Epidermal melanocyte (primary cell): ENCODE measurements around the gene GNS.
"Not testable (repeated sequence)": the region's sequence is repeated elsewhere in the genome, so short reads cannot be mapped to it uniquely, and the experiment has no call there.

ENCODE experiments used
- DNase-seq: peaks from one replicate; pipeline ENCODE4 v3.0.0; 2011; ENCODE audit warnings: low spot score; ENCODE audit not compliant: insufficient read length

GNS gene

DNA sequence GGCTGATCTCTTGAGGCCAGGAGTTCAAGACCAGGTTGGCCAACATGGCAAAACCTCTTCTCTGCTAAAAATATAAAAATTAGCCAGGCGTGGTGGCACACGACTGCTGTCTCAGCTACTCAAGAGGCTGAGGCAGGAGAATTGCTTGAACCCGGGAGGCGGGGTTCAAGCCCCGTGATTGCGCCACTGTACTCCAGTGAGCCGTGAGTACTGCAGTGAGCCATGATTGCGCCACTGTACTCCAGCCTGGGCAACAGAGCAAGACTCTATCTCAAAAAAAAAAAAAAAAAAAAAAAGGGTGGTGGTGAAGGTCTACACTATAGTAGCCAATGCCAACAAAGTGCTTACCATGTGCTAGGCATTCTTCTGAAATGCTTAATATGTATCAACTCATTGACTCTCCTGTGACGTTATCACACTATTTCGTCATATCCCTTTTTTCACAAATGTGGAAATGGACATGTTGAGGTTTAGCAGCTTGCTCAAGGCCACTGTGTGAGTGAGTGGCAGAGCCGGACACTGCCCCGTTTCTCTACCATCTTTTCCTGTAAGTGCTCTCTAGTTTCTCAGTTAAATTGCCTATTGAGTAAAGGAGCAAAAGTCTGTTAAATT is 59.6 kb downstream of the GNS start:
- no peak for DNase-seq

DNA sequence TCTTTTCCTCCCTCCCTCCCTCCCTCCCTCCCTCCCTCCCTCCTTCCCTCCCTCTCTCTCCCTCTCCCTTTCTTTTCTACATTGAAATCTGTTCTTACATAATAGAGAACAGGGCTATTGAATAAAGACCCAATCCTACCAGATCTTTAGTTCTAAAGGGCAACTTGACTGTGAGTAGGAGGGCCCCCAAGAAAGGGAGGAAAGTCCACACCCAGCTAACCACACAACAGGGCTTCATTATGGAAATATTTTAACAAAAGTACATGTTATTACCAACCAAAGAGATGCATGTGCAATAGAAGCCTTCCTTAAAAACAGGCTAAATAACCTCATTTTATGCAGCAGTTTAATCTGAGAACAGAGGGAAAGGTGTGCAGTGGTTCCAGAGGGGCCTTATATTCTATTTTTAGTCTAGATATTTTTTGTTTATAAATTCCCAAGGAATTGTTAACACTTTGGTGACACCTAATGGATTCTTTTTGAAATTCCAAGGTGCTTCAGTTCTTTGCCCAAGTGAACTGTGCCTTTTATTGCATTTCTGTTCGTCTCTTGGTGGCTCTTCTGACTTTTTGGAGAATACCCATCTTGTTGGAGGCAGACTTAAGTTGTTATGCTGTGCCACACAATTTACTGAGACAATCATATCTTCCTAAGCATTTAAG is 63.0 kb downstream of the GNS start:
- no peak for DNase-seq

GRCh38 chr12:64695550-64695949 is 63.7 kb downstream of the GNS start:
- DNase-seq = no peak

DNA sequence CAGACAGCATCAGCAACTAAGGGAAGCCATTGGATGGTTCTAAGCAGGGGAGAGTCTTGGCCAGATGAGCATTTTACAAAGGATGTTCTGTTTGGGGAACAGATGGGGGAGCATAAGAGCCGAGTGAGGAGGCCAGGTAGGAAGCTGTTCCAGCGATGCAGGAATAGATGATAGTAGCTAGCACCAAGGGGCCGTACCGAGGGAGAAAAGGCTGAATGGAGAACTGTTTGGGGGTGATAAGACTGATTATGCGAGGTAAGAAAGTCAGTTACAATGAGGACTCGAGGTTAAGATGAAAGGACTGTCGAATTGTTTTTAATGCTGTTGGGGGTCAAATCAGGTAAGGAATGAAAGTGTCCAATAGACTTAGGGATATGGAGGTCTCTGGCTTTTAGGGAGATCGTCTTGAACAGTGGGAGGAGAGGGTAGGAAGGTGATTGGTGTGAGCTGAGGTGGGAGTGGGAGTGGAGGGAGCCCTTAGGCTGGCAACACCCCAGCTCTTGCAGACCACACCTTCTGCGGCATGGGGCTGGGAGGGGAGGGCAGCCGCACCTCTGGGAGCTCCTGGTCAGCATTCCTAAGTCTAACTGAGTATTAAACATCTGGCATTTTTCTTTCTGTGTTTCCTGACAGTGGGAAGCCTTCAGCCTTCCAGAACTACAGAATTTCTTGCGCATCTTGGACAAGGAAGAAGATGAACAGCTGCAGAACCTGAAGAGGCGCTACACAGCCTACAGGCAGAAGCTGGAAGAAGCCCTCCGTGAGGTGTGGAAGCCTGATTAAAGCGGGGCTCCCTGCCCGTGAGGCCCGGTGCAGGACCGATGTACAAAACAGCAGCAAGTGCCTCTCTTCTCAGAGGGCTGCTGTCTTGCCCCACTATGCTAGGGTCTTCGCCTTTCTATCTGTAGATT is 64.8 kb downstream of the GNS start:
- DNase-seq = no peak

GRCh38 chr12:64691795-64692583 is 67.2 kb downstream of the GNS start:
- DNase-seq = no peak

DNA sequence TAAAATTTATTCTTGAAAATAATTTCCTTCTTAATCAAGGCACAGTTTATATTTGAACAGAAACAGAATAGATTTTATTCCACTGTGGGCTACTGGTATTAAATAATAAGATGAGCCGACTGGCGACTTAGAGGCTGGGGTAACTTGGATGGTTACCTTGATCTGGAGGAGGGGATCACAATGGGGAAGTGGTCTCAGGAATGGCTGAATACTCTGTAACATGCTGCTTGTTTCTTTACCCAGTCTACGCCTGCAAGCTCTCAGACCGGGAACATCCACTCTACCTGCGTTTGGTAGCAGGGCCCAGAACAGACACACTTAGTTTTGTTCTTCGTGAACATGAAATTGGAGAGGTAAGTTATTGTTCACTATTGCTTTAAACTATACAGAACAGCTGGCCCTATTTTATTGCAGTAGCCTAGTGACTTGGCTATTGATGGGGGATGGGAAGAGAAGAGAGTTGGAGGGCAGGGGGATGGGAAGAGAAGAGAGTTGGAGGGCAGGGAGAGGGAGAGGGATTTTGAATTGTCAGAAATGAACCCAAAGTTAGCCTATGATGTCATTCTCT is 67.9 kb downstream of the GNS start:
- no peak for DNase-seq

DNA sequence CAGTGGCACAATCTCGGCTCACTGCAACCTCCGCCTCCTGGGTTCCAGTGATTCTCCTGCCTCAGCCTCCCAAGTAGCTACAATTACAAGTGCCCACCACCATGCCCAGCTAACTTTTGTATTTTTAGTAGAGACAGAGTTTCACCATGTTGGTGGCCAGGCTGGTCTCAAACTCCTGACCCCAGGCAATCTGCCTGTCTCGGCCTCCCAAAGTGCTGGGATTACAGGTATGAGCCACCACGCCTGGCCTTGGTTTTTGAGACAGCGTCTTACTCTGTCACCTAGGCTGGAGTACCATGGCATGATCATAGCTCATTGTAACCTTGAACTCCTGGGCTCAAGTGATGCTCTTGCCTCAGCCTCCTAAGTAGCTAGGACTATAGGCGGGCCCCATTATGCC is 69.0 kb downstream of the GNS start:
- not testable (repeated sequence) for DNase-seq

DNA sequence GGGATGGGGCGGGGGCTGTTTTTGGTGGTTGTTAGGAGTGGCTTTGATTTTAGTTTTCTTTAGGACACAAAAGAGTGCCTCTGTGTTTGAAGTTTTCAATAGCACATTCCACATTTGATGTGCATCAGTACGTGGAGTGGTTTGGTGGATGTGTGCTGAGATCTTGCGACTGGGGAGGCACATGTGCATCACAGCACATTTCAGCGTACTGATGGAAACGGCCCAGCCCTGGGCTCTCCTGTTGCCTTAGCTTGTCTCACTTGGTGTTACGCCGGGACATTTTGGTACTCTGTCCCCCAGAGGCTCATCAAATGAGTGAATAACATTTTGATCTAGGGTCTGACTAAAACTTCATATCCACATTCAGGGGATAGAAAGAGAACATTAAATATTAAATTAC is 70.5 kb downstream of the GNS start:
- no peak for DNase-seq

DNA sequence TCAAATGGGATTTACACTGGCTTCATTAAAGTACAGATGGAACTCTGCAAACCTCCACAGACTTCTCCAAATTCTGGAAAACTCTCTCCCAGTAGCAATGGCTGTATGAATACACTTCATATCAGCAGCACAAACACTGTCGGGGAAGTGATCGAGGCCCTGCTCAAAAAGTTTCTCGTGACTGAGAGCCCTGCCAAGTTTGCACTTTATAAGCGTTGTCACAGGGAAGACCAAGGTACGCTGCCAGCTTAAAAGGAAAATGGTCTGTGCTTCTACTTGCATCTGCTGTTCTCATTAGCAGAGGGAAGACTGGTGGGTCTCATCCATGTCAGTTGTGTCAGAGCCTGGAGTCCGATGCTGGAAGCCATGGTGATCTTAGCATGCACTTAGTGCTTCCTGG is 71.0 kb downstream of the GNS start:
- no peak for DNase-seq

- DNase-seq = no peak
These were observed 71.4 kb downstream of the GNS start for GRCh38 chr12:64687816-64688215.

DNA sequence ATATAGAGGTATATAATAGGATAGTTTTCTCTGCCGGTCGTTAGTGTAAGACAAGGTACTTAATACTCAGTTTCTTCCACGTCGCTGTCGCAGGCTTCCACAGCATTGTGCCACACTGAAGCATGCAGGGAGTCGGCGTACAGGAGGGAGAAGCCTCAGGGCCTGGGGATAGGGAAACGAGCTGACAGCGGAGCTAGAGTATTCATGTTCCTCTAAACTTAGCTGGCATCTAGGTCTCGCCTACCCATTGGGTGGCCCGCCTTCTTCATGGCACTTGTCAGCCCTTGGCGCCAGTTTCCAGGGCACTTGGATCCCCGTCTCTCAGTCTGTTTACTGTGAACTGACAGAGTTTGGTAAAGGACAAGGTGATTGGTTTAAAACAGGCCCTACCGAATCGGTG is 73.6 kb downstream of the GNS start:
- DNase-seq = no peak

DNA sequence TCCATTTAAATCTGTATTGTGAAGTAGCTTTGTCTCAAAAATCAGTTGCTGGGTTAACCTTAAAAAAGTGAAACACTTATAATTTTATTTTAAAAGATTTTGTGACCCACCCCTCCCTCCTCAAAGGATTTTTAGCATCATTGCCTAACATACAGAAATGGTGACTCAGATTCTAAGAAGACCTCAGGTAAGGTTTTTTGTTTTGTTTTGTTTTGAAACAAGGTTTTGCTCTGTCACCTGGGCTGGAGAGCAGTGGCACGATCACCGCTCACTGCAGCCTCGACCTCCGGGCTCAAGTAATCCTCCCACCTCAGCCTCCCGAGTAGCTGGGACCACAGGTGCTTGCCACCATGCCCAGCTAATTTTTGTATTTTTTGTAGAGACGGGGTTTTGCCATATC is 74.2 kb downstream of the GNS start:
- no peak for DNase-seq

DNA sequence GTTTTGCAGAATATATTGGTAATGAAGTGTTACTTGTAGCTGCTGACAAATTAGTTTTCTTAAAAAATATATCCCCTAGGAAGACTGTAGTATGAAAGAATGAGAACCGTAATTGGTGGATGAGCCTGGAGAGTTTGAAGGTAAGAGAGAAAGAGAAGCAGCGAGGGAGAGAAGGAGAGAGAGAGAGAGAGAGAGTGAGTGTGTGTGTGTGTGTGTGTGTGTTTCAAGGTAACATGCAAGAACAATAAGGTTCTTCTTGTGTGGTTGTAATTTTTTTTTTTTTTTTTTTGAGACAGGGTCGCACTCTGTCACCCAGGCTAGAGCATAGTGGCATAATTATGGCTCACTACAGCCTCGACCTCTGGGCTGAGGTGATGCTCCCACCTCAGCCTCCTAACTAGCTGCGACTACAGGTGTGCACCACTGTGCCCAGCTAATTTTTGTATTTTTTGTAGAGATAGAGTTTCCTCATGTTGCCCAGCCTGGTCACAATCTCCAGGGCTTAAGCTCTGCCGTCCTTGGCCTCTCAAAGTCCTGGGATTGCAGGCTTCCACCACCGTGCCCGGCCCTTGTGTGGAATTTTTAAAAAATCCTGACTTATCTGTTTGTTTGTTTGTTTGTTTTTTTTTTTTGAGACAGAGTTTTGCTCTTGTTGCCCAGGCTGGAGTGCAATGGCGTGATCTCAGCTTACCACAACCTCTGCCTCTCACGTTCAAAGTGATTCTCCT is 75.2 kb downstream of the GNS start:
- no peak for DNase-seq

DNA sequence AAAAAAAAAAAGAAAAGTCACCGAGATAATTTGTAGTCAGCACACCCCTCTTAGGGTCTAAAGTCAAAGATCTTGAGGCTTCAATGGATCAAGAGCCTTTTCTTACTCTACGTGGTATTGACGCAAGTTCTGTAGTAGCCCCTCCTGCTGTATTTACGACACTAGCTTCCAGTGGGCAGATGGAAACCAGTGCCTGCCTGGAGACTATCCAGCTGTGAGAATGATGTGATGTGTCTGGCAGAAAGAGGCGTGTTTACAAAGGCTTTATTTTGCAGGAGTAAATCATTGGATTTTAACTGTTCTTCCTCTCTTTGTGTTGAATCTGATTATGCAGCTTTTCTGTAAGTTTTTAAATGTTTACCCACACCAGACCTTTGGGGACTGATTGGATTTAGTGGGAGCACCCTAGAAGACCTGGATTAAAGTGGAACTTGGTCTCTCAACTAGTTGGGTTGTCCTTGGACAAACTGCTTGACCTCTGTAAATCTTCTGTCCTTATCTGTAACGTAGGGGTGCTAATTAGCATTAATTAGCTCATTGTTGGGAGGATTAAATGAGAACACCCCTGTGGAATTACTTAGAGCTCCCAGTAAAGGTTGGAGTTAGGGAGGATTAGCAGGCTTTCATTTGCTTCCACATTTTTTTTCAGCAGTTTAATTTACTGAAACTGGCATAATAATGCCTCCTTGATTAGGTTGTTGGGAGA is 76.5 kb downstream of the GNS start:
- no peak for DNase-seq

DNA sequence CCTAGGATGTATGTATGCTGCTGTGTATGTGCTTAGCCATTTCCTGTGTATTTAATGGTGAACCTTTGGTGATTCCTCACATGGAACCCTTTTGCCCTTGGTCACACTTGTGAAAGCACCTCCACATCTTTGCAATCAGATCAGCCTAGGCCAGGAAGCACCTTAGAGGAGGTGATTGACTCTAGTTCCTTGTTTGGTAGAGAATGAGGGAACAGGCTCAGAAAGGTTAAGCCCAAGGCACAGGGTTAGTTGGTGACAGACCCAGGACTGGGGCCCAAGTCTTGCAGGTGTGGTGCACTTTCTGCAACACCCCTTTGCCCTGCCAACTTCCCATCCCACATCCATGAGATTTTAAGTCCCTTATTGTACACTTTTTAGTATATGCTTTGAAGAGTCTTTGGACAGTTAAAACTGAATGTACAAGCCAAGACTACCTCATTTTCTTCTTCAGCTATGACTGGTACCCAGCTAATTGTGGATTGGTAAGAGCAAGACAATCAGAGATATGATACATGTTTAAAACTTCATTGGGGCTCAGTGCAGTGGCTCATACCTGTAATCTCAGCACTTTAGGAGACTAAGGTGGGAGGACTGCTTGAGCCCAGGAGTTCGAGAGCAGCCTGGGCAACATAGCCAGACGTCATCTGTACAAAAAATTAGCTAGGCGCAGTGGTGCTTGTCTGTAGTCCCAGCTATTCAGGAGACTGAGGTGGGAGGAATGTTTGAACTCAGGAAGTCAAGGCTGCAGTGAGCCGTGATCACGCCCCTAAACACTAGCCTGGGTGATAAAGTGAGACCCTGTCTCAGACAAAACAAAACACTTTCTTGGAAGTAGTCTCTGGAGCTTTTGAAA is 77.8 kb downstream of the GNS start:
- no peak for DNase-seq

DNA sequence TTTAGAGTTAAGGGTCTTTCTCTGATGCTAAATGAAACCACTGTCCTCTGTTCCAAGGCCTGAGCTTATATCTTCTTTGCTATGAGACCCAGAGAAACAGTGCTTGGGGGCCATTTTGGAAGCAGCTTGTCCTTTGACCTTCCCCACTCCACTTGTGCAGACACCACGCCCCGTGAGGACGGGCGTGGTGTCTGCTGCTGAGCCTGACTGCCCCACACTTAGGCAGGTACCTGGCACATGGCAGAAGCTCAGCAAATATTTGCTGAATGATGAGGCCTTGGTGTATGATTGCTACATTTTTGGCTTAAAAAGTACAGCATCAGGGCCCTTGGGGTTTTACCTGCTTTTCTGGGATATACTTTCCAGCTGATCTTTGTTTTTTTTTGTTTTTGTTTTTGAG is 79.0 kb downstream of the GNS start:
- no peak for DNase-seq

DNA sequence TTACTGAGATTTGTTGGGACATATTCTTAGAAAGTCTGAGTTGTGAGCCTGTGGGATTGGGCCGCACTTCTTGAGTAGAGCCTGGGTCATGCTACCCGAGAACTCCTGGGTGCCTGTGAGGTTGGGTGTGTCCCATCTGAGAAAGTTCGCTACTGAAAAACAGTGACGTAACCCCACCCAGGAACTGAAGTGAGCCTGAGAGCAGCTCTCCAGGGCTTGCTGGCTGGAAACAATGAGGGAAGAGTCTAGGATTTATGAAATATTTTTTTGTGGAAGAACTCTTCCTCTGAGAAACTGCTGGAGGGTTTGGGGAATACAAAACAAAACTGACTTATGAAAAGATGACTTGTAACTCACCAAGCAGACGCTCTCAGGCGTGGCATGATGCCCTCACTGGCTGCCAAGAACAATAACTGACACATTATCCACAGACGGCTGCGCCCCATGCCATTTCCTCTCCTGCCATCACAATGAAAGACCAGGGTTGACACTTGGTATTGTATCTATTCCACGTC is 79.7 kb downstream of the GNS start:
- DNase-seq = peak; percentile 54

DNA sequence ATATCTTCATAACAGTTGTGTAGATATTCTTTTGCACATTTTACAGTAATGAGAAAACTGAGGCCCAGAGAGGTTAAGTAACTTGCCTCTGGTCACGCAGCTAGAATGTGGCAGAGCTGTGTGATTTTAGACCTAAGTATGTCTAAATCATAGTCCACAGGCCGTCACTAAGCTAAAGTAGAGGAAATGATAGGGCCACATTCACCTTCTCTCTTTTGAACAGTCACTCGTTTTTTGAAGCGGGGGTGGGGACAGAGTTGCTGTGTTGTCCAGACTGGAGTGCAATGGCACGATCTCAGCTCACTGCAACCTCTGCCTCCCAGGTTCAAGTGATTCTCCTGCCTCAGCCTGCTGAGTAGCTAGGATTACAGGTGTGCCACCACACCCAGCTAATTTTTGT is 80.4 kb downstream of the GNS start:
- no peak for DNase-seq

DNA sequence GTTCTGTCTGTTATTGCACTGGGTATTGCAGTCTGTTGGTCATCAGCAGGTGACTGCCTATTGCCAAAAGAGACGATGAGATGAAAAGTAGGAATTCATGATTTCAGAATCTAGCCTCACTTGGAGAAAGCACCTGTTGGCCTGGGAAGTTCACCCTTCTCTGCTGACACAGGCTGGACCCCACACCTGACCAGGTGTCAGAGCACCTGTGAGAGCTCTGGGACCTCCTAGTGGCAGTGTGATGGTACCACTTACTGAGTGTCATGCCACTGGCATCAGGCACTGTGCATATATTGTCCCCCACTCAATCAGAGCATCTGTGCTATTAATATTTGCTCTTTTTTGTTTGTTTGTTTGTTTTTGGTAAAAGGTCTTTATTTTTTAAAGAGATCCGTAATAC is 81.0 kb downstream of the GNS start:
- DNase-seq = no peak
